IPS-20b (cell line): ENCODE results near the gene TRIM17.

ENCODE experiments used
- H3K27ac ChIP-seq: one replicate; pipeline ENCODE4 v1.5.1; 2013; ENCODE audit warnings: low read length
- H3K27me3 ChIP-seq: 2 replicates; pipeline ENCODE4 v1.6.1; 2013; ENCODE audit warnings: mild to moderate bottlenecking, low read length, inconsistent platforms; ENCODE audit not compliant: insufficient read depth
- H3K36me3 ChIP-seq: 2 replicates; pipeline ENCODE4 v1.6.1; 2013; ENCODE audit warnings: low read depth, mild to moderate bottlenecking, inconsistent platforms, low read length, moderate library complexity; ENCODE audit not compliant: insufficient read depth
- H3K4me1 ChIP-seq: 2 replicates; pipeline ENCODE4 v1.6.1; 2013; ENCODE audit warnings: mild to moderate bottlenecking, control low read depth, inconsistent platforms, low read length, moderate library complexity; ENCODE audit not compliant: insufficient read depth
- H3K4me3 ChIP-seq: 2 replicates; pipeline ENCODE4 v1.5.1; 2013; ENCODE audit warnings: mild to moderate bottlenecking, low read length, inconsistent platforms
- H3K9ac ChIP-seq: 2 replicates; pipeline ENCODE4 v1.6.1; 2013; ENCODE audit warnings: low read depth, mild to moderate bottlenecking, inconsistent platforms, low read length, moderate library complexity
- H3K9me3 ChIP-seq: 2 replicates; pipeline ENCODE4 v1.6.1; 2013; ENCODE audit warnings: mild to moderate bottlenecking, low read depth, low read length, inconsistent platforms; ENCODE audit not compliant: insufficient read depth

Gene TRIM17, protein sequence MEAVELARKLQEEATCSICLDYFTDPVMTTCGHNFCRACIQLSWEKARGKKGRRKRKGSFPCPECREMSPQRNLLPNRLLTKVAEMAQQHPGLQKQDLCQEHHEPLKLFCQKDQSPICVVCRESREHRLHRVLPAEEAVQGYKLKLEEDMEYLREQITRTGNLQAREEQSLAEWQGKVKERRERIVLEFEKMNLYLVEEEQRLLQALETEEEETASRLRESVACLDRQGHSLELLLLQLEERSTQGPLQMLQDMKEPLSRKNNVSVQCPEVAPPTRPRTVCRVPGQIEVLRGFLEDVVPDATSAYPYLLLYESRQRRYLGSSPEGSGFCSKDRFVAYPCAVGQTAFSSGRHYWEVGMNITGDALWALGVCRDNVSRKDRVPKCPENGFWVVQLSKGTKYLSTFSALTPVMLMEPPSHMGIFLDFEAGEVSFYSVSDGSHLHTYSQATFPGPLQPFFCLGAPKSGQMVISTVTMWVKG

DNA sequence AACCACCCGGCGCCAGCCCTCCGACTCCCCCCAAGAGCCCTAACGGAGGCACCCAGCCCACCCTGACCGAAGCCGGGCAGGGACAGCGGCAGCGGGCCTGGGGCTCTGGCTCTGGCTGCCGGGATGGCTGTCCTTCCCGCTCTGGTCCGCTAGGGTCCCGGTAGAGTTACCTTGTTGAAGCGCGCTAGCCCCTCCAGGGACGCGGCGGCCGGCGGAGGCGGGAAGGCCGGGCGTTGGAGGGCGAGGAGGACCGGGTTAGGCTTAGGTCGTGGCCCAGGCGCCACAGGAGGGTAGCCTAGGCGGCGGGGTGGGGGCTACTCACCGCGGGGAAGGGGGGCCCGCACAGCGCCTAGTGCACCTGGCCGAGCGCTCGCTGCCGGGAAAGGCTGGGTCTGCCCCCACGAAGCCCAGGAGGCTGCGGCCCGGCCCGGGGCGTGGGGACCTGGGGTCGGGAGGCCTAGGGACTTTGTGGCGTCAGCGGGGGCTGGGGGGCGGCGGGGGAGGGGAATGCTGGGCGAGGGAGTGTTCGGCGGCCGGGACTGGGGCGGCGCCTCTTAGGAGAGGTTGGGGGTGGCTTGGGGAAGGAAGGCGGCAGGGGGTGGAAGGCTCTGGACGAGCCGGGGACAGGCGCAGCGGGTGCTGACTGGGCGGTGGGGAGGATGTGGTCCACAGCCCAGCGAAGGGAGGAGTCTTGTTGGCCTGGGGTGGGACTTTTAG lies at the start of gene TRIM17:
Gene TRIM17 (minus strand): TSS at position 645 of the 717 bp plus-strand sequence. CDS start 1,789 bp downstream, outside the sequence.
- Histone ChIP-seq H3K9ac (peak within 1 kb of the TSS; percentile 40), H3K36me3 (no peaks in the 10 kb centered on the region), H3K4me1 (0 out of 2 replicates have a peak, but pooled peaks cover 4% of the 10 kb centered on the region), H3K4me3 (peak within 1 kb of the TSS; percentile 82), H3K27ac (no peak within 1 kb of the TSS), H3K27me3 (peaks cover 75% of the 10 kb centered on the region), H3K9me3 (no peaks in the 10 kb centered on the region)

DNA sequence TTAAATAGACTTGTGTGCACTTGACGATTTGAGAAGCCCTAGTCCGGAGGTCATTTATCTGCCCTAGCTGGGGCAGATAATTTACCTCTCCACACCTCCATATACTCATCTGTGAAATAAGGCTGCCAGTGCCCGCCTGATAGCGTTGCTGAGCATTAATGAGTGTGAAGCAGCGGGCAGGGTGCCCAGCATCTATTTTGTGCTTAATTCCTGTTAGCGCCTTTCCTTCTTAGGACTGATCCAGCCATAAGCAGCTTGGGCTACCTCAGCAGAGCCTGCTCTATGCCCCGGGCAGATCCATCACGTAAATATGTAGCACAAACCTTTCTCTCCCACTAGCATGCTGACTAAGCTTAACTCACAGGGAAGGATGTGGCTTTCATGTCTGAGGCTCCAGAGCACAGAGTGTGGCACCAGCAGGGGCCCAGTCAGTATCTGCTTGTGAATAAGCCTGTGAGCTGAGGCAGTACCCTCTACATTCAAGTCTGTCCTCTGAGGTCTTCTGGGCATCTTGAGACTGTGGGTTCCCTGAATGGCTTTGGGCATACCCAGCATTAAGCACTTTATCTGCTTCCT lies 49.0 kb upstream of the TRIM17 start:
- Histone ChIP-seq H3K4me1 (peaks cover 9% of the 10 kb centered on the region; the same call in 1 of the 2 replicates), H3K27me3 (peaks cover 66% of the 10 kb centered on the region), H3K27ac (no peak overlapping the region), H3K9ac (peak overlapping the region; percentile 84; the same call in 1 of the 2 replicates), H3K9me3 (no peaks in the 10 kb centered on the region), H3K36me3 (no peaks in the 10 kb centered on the region), H3K4me3 (peak overlapping the region; percentile 83; the same call in 1 of the 2 replicates)

DNA sequence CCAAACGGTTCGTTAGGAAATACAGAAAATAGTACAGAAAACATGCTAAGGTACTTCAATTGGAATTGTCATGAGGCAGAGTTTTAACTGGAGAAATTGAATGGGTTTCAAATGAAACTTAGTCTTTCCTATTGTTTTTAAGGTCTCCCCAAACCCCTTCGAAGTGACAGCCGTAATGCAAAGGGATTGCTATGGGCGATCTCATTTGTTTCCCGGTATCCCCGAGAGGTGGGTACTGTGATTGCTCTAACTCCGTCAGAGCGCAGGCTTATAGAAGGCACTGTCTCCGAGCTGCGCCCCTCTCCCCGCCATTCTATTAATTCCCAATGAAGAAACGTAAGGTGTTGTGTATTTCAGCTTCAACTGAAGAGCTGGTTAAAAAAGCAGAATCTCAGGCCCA lies 48.5 kb upstream of the TRIM17 start:
- H3K36me3 ChIP-seq = no peaks in the 10 kb centered on the region
- H3K4me1 ChIP-seq = peaks cover 9% of the 10 kb centered on the region; the same call in 1 of the 2 replicates
- H3K27me3 ChIP-seq = peaks cover 66% of the 10 kb centered on the region
- peak overlapping the region; percentile 83 for H3K4me3 ChIP-seq
- H3K27ac ChIP-seq = peak overlapping the region; percentile 0
- H3K9ac ChIP-seq = peak overlapping the region; percentile 84
- H3K9me3 ChIP-seq = no peaks in the 10 kb centered on the region

DNA sequence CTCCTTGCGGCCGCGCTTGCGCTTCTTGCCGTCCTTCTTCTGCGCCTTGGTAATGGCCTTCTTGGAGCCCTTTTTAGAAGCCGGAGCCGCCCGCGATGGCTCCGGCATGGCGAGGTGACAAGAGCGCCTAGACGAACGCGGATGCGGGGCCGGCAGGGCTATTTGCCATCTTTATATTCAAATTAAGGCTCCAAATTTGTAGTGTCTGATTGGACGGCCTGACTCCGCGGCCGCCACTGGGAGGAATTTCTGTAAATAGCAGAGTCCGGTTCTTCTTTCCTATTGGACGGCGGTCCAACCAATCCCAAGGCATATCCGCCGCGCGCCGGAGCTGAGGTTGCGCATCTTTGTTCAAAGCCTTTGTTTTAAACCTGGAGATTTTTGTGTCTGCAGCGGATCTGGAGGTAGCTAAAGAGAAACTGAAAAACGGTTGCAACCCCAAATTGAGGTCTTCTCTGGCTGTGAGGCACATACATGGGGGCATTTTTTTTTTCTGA lies 47.9 kb upstream of the TRIM17 start:
- Histone ChIP-seq H3K4me1 (peaks cover 9% of the 10 kb centered on the region; the same call in 1 of the 2 replicates), H3K27ac (no peak overlapping the region), H3K4me3 (peak overlapping the region; percentile 83), H3K27me3 (peaks cover 66% of the 10 kb centered on the region), H3K9me3 (no peaks in the 10 kb centered on the region), H3K9ac (peak overlapping the region; percentile 84), H3K36me3 (no peaks in the 10 kb centered on the region)

DNA sequence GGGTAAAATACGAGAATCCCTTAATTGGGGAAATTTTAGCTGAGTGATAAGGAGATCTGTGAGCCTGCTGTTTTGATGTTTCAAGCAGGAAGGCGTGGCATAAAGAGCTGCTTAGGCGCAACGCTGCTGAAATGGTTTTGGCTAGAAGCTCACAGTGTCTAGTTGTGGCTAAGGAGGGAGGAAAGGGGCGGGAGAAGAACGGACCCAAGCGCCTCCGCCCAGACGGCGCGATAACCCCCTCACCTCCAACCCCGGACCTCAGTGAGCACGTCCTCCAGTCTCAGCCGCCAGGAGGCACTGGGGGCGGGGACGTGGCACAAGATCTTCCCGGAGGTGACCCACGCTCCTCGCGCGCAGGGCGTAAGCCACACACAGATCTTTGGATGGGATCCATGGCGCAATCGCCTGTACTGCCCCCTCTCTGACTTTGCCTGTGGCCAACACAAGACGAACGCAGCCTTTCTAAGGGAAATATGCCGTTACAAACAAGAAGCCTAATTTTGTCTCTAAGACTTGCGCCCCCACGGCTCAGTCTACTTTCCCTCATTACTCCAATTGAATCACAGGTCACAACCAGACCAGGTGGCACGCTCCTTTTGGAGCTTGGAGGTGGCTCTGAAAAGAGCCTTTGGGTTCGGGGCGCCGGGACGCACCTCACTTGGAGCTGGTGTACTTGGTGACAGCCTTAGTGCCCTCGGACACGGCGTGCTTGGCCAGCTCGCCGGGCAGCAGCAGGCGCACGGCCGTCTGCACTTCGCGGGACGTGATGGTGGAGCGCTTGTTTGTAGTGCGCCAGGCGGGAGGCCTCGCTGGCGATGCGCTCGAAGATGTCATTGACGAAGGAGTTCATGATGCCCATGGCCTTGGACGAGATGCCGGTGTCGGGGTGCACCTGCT lies 47.1 kb upstream of the TRIM17 start:
- Histone ChIP-seq H3K9ac (peak overlapping the region; percentile 70; the same call in 1 of the 2 replicates), H3K4me1 (peaks cover 9% of the 10 kb centered on the region; the same call in 1 of the 2 replicates), H3K36me3 (no peaks in the 10 kb centered on the region), H3K27ac (no peak overlapping the region), H3K4me3 (peak overlapping the region; percentile 83), H3K27me3 (peaks cover 60% of the 10 kb centered on the region), H3K9me3 (no peaks in the 10 kb centered on the region)

DNA sequence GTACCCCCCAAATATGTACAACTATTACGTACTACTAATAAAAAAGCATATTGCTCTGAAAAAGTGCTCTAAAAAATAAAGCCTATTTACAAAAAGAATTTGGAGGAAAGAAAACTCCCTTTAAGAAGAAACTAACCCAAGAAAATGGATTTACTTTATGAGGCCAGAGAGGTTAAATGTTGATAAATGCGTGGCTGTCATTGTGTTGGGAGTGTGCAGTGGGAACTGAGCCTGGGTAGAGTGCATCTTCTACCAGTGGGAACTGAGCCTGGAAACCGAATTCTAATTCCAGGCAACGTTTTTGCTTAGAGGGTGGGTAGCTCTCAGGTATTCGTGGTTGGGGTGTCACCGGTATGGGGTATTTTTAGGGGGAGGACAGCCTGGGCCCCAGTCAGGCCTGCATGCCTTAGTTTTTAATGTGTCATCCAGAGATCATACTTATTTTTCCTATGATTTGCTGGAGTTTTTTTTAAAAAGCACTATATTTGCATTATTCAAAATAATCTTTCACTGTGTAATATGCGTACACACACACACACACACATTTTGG lies 46.4 kb upstream of the TRIM17 start:
- no peaks in the 10 kb centered on the region for H3K36me3 ChIP-seq
- H3K27me3 ChIP-seq = peaks cover 55% of the 10 kb centered on the region
- H3K4me3 ChIP-seq = peak overlapping the region; percentile 83
- H3K27ac ChIP-seq = no peak overlapping the region
- peak overlapping the region; percentile 70; the same call in 1 of the 2 replicates for H3K9ac ChIP-seq
- no peaks in the 10 kb centered on the region for H3K9me3 ChIP-seq
- peaks cover 9% of the 10 kb centered on the region; the same call in 1 of the 2 replicates for H3K4me1 ChIP-seq

DNA sequence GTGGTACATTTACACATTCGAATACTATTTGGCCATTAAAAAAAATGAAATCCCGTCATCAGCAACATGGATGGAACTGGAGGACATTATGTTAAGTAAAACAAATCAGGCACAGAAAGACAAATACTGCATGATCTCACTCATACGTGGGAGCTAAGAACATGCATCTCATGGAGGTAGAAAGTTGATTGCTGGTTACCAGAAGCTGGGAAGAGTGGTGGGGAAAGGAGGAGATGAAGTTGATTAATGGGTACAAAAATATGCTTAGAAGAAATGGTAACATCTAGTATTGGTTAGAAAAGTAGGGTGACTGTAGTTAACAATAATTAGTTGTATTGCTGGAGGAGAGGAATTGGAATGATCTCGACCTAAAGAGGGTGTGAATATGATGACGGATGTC lies 45.9 kb upstream of the TRIM17 start:
- H3K27me3 ChIP-seq = peaks cover 50% of the 10 kb centered on the region
- H3K9ac ChIP-seq = no peak overlapping the region
- H3K27ac ChIP-seq = no peak overlapping the region
- peak overlapping the region; percentile 83; the same call in 1 of the 2 replicates for H3K4me3 ChIP-seq
- peaks cover 9% of the 10 kb centered on the region; the same call in 1 of the 2 replicates for H3K4me1 ChIP-seq
- H3K36me3 ChIP-seq = no peaks in the 10 kb centered on the region
- no peaks in the 10 kb centered on the region for H3K9me3 ChIP-seq

DNA sequence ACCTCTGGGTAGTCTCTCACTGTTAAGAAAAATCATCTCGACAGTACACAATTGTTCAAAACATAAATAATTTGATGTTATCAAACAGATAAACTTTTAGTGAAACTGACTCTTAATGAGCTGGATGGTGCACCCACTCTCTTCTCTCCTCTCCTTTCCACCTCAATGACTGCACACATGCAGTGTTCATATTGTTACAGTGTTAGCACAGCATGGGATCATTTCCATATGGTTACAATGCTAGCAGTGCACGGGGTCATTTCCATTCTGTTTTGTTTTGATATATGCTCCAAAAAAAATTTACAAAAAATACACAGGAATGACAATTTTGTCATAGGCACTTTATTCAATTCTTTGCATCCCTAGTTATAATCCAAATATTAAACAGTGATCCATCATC lies 44.2 kb upstream of the TRIM17 start:
- H3K27me3 ChIP-seq = peaks cover 35% of the 10 kb centered on the region
- H3K36me3 ChIP-seq = no peaks in the 10 kb centered on the region
- no peak overlapping the region for H3K27ac ChIP-seq
- H3K4me3 ChIP-seq = no peak overlapping the region
- H3K9ac ChIP-seq = no peak overlapping the region
- no peaks in the 10 kb centered on the region for H3K9me3 ChIP-seq
- peaks cover 9% of the 10 kb centered on the region; the same call in 1 of the 2 replicates for H3K4me1 ChIP-seq

DNA sequence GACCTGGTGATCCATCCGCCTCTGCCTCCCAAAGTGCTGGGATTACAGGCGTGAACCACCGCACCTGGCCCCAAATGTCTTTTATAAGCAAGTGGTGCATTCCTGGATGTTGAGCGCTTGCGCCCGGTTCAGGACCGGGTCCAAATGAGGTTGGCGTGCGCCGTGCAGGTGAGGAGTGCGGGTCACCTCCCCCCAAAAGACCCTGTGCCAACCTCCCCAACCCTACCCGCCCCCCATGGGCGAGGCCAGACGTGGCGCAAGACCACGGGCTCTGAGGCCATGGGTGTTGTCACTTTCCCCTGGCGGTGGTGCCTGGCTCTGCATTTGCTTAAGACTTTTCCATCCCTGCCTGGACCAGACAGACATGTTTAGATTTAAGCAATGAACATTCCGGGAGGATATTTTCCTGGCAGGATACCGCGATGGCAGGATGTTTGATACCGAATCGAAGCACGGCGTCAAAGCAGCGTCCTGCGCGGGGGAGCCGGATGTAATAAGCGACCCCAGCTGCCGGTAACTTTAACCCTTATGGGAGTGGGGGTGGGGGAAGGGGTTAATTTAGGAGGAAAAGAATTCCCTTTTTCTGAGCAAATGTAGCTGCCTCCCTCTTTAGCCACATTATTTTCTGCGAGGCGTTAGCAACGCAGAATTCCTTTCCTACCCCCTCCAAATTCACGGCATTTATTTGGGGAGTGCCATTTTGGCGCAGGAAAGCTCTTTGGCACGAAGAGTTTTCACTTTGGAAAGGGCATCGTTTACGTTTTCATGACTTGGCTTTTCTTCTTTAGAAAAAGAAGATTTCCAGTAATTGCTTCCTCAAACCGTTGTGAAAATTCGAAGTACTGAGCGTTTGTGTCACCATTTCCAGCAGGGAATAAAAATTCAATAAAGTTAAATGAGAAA lies 42.7 kb upstream of the TRIM17 start:
- Histone ChIP-seq H3K36me3 (peaks cover 2% of the 10 kb centered on the region; the same call in 1 of the 2 replicates), H3K4me1 (peaks cover 7% of the 10 kb centered on the region; the same call in 1 of the 2 replicates), H3K4me3 (peak overlapping the region; percentile 89), H3K27me3 (peaks cover 25% of the 10 kb centered on the region), H3K9ac (peak overlapping the region; percentile 68; the same call in 1 of the 2 replicates), H3K9me3 (no peaks in the 10 kb centered on the region), H3K27ac (no peak overlapping the region)
